ENCODE measurements around the gene HECW1.

Gene HECW1

GRCh38 chr7:43123457-43123856 is 11.0 kb downstream of the HECW1 start:
- TF ChIP-seq RAD21 (IDR thresholded peaks at IDR 0.05; ENCODE audit: low read depth) (no peak), REST (IDR thresholded peaks at IDR 0.05; ENCODE audit: low read depth) (no peak), TCF12 (IDR thresholded peaks at IDR 0.05; ENCODE audit: low read depth) (no peak)

DNA sequence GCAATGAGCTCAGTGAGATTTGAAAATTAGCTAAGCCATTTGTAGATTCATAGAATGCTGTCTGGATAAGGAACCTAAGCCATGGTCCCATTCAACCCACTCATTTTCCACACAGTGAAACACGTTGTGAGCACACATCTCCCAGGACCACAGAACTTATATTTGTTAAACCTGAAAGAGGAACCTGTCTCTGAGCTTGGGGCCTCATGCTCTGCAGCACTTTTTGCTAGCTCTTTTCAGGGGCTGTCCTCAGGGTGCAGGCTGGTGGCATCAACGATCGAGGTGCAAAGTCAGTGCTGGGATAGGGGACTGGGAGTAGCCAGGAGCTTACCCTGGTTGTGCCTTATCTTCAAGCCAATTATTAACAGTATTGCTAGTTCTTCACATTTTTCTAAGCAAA is 11.9 kb downstream of the HECW1 start:
- TF ChIP-seq TCF12 (IDR thresholded peaks at IDR 0.05; ENCODE audit: low read depth) = no peak
- TF ChIP-seq YY1 (IDR thresholded peaks at IDR 0.05; ENCODE audit: low read depth) = no peak
- no peak for TF ChIP-seq TAF1 (IDR thresholded peaks at IDR 0.05; ENCODE audit: low read depth)
- TF ChIP-seq TEAD4 (IDR thresholded peaks at IDR 0.05) = no peak
- TF ChIP-seq RAD21 (IDR thresholded peaks at IDR 0.05; ENCODE audit: low read depth) = no peak
- no peak for TF ChIP-seq NFIC (IDR thresholded peaks at IDR 0.05)
- no peak for TF ChIP-seq REST (IDR thresholded peaks at IDR 0.05; ENCODE audit: low read depth)
- no peak for TF ChIP-seq USF1 (IDR thresholded peaks at IDR 0.05)
- no peak for TF ChIP-seq CEBPB (IDR thresholded peaks at IDR 0.05)
- TF ChIP-seq EGR1 (IDR thresholded peaks at IDR 0.05) = no peak
- no peak for TF ChIP-seq ZBTB7A (IDR thresholded peaks at IDR 0.05; ENCODE audit: low read depth)
- TF ChIP-seq EP300 (IDR thresholded peaks at IDR 0.05; ENCODE audit: borderline replicate concordance) = no peak
- TF ChIP-seq FOXM1 (IDR thresholded peaks at IDR 0.05; ENCODE audit: borderline replicate concordance, low read depth) = no peak
- no peak for TF ChIP-seq MAX (IDR thresholded peaks at IDR 0.05)
- no peak for TF ChIP-seq CREB1 (IDR thresholded peaks at IDR 0.05; ENCODE audit: low read depth)

DNA sequence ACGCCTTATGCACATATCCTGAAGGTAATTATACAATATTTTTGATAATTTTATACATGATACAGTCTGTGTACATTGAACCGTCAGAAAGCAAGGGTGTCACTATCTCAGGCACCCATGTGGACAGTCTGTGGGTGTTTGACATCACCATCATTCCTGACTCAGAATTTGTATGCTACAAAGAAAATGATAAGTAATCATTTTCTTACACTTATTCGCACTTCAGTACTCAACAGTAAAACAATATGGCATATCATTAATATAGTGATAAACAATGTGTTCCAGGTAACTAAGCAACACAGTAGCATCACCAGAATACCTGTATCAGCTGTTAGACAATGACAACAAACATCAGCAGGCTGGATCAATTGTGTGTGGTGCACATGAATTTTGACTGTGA is 17.9 kb downstream of the HECW1 start:
- no peak for TF ChIP-seq EP300 (IDR thresholded peaks at IDR 0.05; ENCODE audit: borderline replicate concordance)
- no peak for TF ChIP-seq FOXM1 (IDR thresholded peaks at IDR 0.05; ENCODE audit: borderline replicate concordance, low read depth)
- TF ChIP-seq TEAD4 (IDR thresholded peaks at IDR 0.05) = no peak
- no peak for TF ChIP-seq CREB1 (IDR thresholded peaks at IDR 0.05; ENCODE audit: low read depth)
- no peak for TF ChIP-seq YY1 (IDR thresholded peaks at IDR 0.05; ENCODE audit: low read depth)
- TF ChIP-seq MAX (IDR thresholded peaks at IDR 0.05) = no peak
- TF ChIP-seq CEBPB (IDR thresholded peaks at IDR 0.05) = no peak
- TF ChIP-seq NFIC (IDR thresholded peaks at IDR 0.05) = no peak
- TF ChIP-seq TCF12 (IDR thresholded peaks at IDR 0.05; ENCODE audit: low read depth) = no peak
- TF ChIP-seq EGR1 (IDR thresholded peaks at IDR 0.05) = no peak
- no peak for TF ChIP-seq TAF1 (IDR thresholded peaks at IDR 0.05; ENCODE audit: low read depth)
- no peak for TF ChIP-seq USF1 (IDR thresholded peaks at IDR 0.05)
- TF ChIP-seq REST (IDR thresholded peaks at IDR 0.05; ENCODE audit: low read depth) = no peak
- no peak for TF ChIP-seq ZBTB7A (IDR thresholded peaks at IDR 0.05; ENCODE audit: low read depth)
- no peak for TF ChIP-seq RAD21 (IDR thresholded peaks at IDR 0.05; ENCODE audit: low read depth)

GRCh38 chr7:43135129-43135528 is 22.7 kb downstream of the HECW1 start:
- TF ChIP-seq ZBTB7A (IDR thresholded peaks at IDR 0.05; ENCODE audit: low read depth) = no peak
- no peak for TF ChIP-seq CREB1 (IDR thresholded peaks at IDR 0.05; ENCODE audit: low read depth)

- TF ChIP-seq EGR1 (IDR thresholded peaks at IDR 0.05) = no peak
- TF ChIP-seq YY1 (IDR thresholded peaks at IDR 0.05; ENCODE audit: low read depth) = no peak
- no peak for TF ChIP-seq MAX (IDR thresholded peaks at IDR 0.05)
- TF ChIP-seq FOXM1 (IDR thresholded peaks at IDR 0.05; ENCODE audit: borderline replicate concordance, low read depth) = no peak
- TF ChIP-seq USF1 (IDR thresholded peaks at IDR 0.05) = no peak
- no peak for TF ChIP-seq REST (IDR thresholded peaks at IDR 0.05; ENCODE audit: low read depth)
- no peak for TF ChIP-seq ZBTB7A (IDR thresholded peaks at IDR 0.05; ENCODE audit: low read depth)
- no peak for TF ChIP-seq CEBPB (IDR thresholded peaks at IDR 0.05)
- TF ChIP-seq EP300 (IDR thresholded peaks at IDR 0.05; ENCODE audit: borderline replicate concordance) = no peak
- no peak for TF ChIP-seq RAD21 (IDR thresholded peaks at IDR 0.05; ENCODE audit: low read depth)
- no peak for TF ChIP-seq NFIC (IDR thresholded peaks at IDR 0.05)
Observed at GRCh38 chr7:43136064-43136463, 23.6 kb downstream of the HECW1 start.
